ENCODE measurements around the gene PCDHB9.
"Not testable (repeated sequence)": the region's sequence is repeated elsewhere in the genome, so short reads cannot be mapped to it uniquely, and the experiment has no call there.

PCDHB9 gene

DNA sequence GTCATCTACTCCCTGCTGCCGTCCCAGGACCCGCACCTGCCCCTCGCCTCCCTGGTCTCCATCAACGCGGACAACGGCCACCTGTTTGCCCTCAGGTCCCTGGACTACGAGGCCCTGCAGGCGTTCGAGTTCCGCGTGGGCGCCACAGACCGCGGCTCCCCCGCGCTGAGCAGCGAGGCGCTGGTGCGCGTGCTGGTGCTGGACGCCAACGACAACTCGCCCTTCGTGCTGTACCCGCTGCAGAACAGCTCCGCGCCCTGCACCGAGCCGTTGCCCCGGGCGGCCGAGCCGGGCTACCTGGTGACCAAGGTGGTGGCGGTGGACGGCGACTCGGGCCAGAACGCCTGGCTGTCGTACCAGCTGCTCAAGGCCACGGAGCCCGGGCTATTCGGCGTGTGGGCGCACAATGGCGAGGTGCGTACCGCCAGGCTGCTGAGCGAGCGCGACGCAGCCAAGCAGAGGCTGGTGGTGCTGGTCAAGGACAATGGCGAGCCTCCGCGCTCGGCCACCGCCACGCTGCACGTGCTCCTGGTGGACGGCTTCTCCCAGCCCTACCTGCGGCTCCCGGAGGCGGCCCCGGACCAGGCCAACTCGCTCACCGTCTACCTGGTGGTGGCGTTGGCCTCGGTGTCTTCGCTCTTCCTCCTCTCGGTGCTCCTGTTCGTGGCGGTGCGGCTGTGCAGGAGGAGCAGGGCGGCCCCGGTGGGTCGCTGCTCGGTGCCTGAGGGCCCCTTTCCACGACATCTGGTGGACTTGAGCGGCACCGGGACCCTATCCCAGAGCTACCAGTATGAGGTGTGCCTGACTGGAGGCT, 12.5 kb upstream of the PCDHB9 start:
- H3K4me3 ChIP-seq (ENCODE audit: low read length); H3K36me3 ChIP-seq (ENCODE audit: insufficient read depth, low read depth, low read length); H3K27me3 ChIP-seq (ENCODE audit: insufficient read depth, low read length); H3K4me1 ChIP-seq (ENCODE audit: insufficient read depth, low read length); H3K27ac ChIP-seq (ENCODE audit: low read length); H3K9ac ChIP-seq (ENCODE audit: low read depth, low read length): not testable (repeated sequence)
- peaks cover 28% of the 10 kb centered on the region; the same call in 1 of the 2 replicates for H3K9me3 ChIP-seq (ENCODE audit: insufficient read depth, low read depth, low read length)

GRCh38 chr5:141175933-141176332, 11.0 kb upstream of the PCDHB9 start:
- no peak overlapping the region for H3K27ac ChIP-seq (ENCODE audit: low read length)
- no peaks in the 10 kb centered on the region for H3K36me3 ChIP-seq (ENCODE audit: insufficient read depth, low read depth, low read length)
- no peaks in the 10 kb centered on the region for H3K27me3 ChIP-seq (ENCODE audit: insufficient read depth, low read length)
- H3K4me3 ChIP-seq (ENCODE audit: low read length): no peak overlapping the region
- H3K4me1 ChIP-seq (ENCODE audit: insufficient read depth, low read length): no peaks in the 10 kb centered on the region
- no peak overlapping the region for H3K9ac ChIP-seq (ENCODE audit: low read depth, low read length)
- peaks cover 32% of the 10 kb centered on the region; the same call in 1 of the 2 replicates for H3K9me3 ChIP-seq (ENCODE audit: insufficient read depth, low read depth, low read length)

DNA sequence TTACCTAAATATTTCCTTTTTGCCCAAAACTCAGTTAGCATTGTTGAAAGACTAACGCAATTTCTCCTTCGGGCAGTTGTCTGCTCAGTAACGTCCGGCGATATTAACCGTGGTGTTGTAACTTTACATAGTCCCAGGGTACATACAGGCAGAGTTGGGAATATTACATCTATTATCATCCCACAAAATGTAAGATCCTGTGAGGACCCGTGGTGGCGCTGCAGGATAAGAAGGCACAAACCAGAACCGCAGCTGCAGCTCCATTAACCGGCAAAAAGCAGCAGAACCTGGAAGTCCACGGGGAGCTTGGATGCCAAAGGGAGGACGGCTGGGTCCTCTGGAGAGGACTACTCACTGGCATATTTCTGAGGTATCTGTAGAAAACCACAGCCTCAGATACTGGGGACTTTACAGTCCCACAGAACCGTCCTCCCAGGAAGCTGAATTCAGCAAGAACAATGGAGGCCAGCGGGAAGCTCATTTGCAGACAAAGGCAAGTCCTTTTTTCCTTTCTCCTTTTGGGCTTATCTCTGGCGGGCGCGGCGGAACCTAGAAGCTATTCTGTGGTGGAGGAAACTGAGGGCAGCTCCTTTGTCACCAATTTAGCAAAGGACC, 9.3 kb upstream of the PCDHB9 start, which contains the start of gene PCDHB8:
Gene PCDHB8, plus strand, starts transcription at position 214 of the 615 bp plus-strand sequence. Its CDS starts 245 bp downstream, at position 459.
- H3K27ac ChIP-seq (ENCODE audit: low read length); H3K36me3 ChIP-seq (ENCODE audit: insufficient read depth, low read depth, low read length); H3K4me3 ChIP-seq (ENCODE audit: low read length); H3K27me3 ChIP-seq (ENCODE audit: insufficient read depth, low read length); H3K4me1 ChIP-seq (ENCODE audit: insufficient read depth, low read length); H3K9ac ChIP-seq (ENCODE audit: low read depth, low read length): not testable (repeated sequence)
- peaks cover 32% of the 10 kb centered on the region; the same call in 1 of the 2 replicates for H3K9me3 ChIP-seq (ENCODE audit: insufficient read depth, low read depth, low read length)

- H3K27me3 ChIP-seq (ENCODE audit: insufficient read depth, low read length); H3K36me3 ChIP-seq (ENCODE audit: insufficient read depth, low read depth, low read length); H3K9ac ChIP-seq (ENCODE audit: low read depth, low read length); H3K4me3 ChIP-seq (ENCODE audit: low read length); H3K27ac ChIP-seq (ENCODE audit: low read length); H3K4me1 ChIP-seq (ENCODE audit: insufficient read depth, low read length): not testable (repeated sequence)
- H3K9me3 ChIP-seq (ENCODE audit: insufficient read depth, low read depth, low read length): peaks cover 32% of the 10 kb centered on the region; the same call in 1 of the 2 replicates
Measured at GRCh38 chr5:141179371-141179770, 7.6 kb upstream of the PCDHB9 start.

DNA sequence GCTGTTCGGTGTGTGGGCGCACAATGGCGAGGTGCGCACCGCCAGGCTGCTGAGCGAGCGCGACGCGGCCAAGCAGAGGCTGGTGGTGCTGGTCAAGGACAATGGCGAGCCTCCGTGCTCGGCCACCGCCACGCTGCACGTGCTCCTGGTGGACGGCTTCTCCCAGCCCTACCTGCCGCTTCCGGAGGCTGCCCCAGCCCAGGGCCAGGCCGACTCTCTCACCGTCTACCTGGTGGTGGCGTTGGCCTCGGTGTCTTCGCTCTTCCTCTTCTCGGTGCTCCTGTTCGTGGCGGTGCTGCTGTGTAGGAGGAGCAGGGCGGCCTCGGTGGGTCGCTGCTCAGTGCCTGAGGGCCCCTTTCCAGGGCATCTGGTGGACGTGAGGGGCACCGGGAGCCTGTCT, 7.1 kb upstream of the PCDHB9 start:
- H3K27me3 ChIP-seq (ENCODE audit: insufficient read depth, low read length); H3K9ac ChIP-seq (ENCODE audit: low read depth, low read length); H3K27ac ChIP-seq (ENCODE audit: low read length); H3K4me3 ChIP-seq (ENCODE audit: low read length); H3K36me3 ChIP-seq (ENCODE audit: insufficient read depth, low read depth, low read length); H3K4me1 ChIP-seq (ENCODE audit: insufficient read depth, low read length): not testable (repeated sequence)
- H3K9me3 ChIP-seq (ENCODE audit: insufficient read depth, low read depth, low read length): peaks cover 31% of the 10 kb centered on the region; the same call in 1 of the 2 replicates

- Histone ChIP-seq H3K27ac (ENCODE audit: low read length) (no peak overlapping the region), H3K9ac (ENCODE audit: low read depth, low read length) (no peak overlapping the region), H3K4me1 (ENCODE audit: insufficient read depth, low read length) (no peaks in the 10 kb centered on the region), H3K9me3 (ENCODE audit: insufficient read depth, low read depth, low read length) (peaks cover 26% of the 10 kb centered on the region; the same call in 1 of the 2 replicates), H3K36me3 (ENCODE audit: insufficient read depth, low read depth, low read length) (no peaks in the 10 kb centered on the region), H3K27me3 (ENCODE audit: insufficient read depth, low read length) (no peaks in the 10 kb centered on the region), H3K4me3 (ENCODE audit: low read length) (no peak overlapping the region)
Measured at GRCh38 chr5:141180313-141180712, 6.6 kb upstream of the PCDHB9 start.

GRCh38 chr5:141182248-141182647, 4.7 kb upstream of the PCDHB9 start, which contains the start of gene PCDHB16:
PCDHB16 (plus strand) TSS chr5:141182387; CDS start chr5:141182560, 173 bp downstream.
- H3K9ac ChIP-seq (ENCODE audit: low read depth, low read length): peak within 1 kb of the TSS; percentile 9; the same call in 1 of the 2 replicates
- peaks cover 25% of the 10 kb centered on the region for H3K9me3 ChIP-seq (ENCODE audit: insufficient read depth, low read depth, low read length)
- no peak within 1 kb of the TSS for H3K27ac ChIP-seq (ENCODE audit: low read length)
- H3K4me3 ChIP-seq (ENCODE audit: low read length): peak within 1 kb of the TSS; percentile 51; the same call in 1 of the 2 replicates
- no peaks in the 10 kb centered on the region for H3K36me3 ChIP-seq (ENCODE audit: insufficient read depth, low read depth, low read length)
- H3K27me3 ChIP-seq (ENCODE audit: insufficient read depth, low read length): no peaks in the 10 kb centered on the region
- no peaks in the 10 kb centered on the region for H3K4me1 ChIP-seq (ENCODE audit: insufficient read depth, low read length)

- not testable (repeated sequence) for H3K27me3 ChIP-seq (ENCODE audit: insufficient read depth, low read length)
Measured at GRCh38 chr5:141184117-141184855, 2.7 kb upstream of the PCDHB9 start.

DNA sequence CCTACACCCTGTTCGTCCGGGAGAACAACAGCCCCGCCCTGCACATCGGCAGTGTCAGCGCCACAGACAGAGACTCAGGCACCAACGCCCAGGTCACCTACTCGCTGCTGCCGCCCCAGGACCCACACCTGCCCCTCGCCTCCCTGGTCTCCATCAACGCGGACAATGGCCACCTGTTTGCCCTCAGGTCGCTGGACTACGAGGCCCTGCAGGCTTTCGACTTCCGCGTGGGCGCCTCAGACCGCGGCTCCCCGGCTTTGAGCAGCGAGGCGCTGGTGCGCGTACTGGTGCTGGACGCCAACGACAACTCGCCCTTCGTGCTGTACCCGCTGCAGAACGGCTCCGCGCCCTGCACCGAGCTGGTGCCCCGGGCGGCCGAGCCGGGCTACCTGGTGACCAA, 1.7 kb downstream of the PCDHB9 start:
- not testable (repeated sequence) for H3K27ac ChIP-seq (ENCODE audit: low read length); H3K9ac ChIP-seq (ENCODE audit: low read depth, low read length)

More at GRCh38 chr5:141184117-141184855, 2.7 kb upstream of the PCDHB9 start:
- H3K9me3 ChIP-seq (ENCODE audit: insufficient read depth, low read depth, low read length): peaks cover 17% of the 10 kb centered on the region
- H3K36me3 ChIP-seq (ENCODE audit: insufficient read depth, low read depth, low read length); H3K4me3 ChIP-seq (ENCODE audit: low read length); H3K27ac ChIP-seq (ENCODE audit: low read length); H3K4me1 ChIP-seq (ENCODE audit: insufficient read depth, low read length); H3K9ac ChIP-seq (ENCODE audit: low read depth, low read length): not testable (repeated sequence)

GRCh38 chr5:141189131-141189530, 2.2 kb downstream of the PCDHB9 start:
- not testable (repeated sequence) for H3K9me3 ChIP-seq (ENCODE audit: insufficient read depth, low read depth, low read length); H3K4me1 ChIP-seq (ENCODE audit: insufficient read depth, low read length); H3K36me3 ChIP-seq (ENCODE audit: insufficient read depth, low read depth, low read length); H3K4me3 ChIP-seq (ENCODE audit: low read length); H3K27ac ChIP-seq (ENCODE audit: low read length); H3K27me3 ChIP-seq (ENCODE audit: insufficient read depth, low read length); H3K9ac ChIP-seq (ENCODE audit: low read depth, low read length)

More for the DNA sequence above, 1.7 kb downstream of the PCDHB9 start:
- not testable (repeated sequence) for H3K27me3 ChIP-seq (ENCODE audit: insufficient read depth, low read length); H3K36me3 ChIP-seq (ENCODE audit: insufficient read depth, low read depth, low read length); H3K4me1 ChIP-seq (ENCODE audit: insufficient read depth, low read length); H3K4me3 ChIP-seq (ENCODE audit: low read length); H3K9me3 ChIP-seq (ENCODE audit: insufficient read depth, low read depth, low read length)

DNA sequence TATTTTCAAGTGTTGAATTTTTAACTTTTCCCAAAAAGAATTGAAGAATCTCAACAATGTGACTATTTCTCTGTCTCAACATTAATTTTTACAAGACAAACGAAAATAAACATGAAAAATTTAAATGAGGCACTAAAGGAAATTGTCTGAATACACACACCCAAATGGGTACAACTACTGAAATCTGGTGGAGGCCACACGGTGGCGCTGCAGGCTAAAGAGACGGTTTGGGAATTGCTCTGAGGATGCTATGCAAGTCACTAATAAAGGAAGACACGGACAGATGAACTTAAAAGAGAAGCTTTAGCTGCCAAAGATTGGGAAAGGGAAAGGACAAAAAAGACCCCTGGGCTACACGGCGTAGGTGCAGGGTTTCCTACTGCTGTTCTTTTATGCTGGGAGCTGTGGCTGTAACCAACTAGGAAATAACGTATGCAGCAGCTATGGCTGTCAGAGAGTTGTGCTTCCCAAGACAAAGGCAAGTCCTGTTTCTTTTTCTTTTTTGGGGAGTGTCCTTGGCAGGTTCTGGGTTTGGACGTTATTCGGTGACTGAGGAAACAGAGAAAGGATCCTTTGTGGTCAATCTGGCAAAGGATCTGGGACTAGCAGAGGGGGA, 5.3 kb downstream of the PCDHB9 start, which contains the start of gene PCDHB10:
Gene PCDHB10, plus strand, starts transcription at position 244 of the 616 bp plus-strand sequence. Its CDS starts 200 bp downstream, at position 444.
- no peaks in the 10 kb centered on the region for H3K36me3 ChIP-seq (ENCODE audit: insufficient read depth, low read depth, low read length)
- H3K27me3 ChIP-seq (ENCODE audit: insufficient read depth, low read length): no peaks in the 10 kb centered on the region
- H3K9ac ChIP-seq (ENCODE audit: low read depth, low read length): no peak within 1 kb of the TSS
- no peak within 1 kb of the TSS for H3K27ac ChIP-seq (ENCODE audit: low read length)
- peaks cover 13% of the 10 kb centered on the region for H3K9me3 ChIP-seq (ENCODE audit: insufficient read depth, low read depth, low read length)
- no peaks in the 10 kb centered on the region for H3K4me1 ChIP-seq (ENCODE audit: insufficient read depth, low read length)
- H3K4me3 ChIP-seq (ENCODE audit: low read length): peak within 1 kb of the TSS; percentile 63
